ENCODE measurements around the gene SMIM1. TPM values are rescaled to one million over a fixed set of nuclear protein-coding genes. Genes with fewer than 3 reads are reported as not detected.

SMIM1 gene
- total RNA-seq, 3 donors from 2014 or later (not counting 1 experiment from before 2014, with no cell fraction given), result 0.78 to 2.6 (median 1.6) TPM

DNA sequence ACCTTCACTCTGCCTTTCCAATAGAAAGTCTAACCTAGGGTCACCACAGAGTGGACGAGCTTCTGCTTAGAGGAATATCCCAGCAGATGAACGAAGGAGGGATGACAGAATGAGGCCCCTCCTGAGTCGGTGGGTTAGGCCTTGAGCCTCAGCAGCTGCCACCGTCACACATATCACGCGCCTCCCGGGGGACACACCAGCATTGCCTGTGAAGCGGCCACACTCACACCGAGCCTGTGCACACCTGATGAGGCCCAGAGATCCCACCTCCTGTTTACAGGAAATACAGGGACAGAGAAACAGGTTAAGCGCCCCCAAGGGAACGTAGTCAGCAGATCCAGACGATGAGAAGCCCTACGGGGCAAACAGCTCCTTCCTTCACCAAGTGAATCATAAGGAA is 48.9 kb downstream of the SMIM1 start:
- no peak for TF ChIP-seq CTCF (IDR thresholded peaks at IDR 0.05)

DNA sequence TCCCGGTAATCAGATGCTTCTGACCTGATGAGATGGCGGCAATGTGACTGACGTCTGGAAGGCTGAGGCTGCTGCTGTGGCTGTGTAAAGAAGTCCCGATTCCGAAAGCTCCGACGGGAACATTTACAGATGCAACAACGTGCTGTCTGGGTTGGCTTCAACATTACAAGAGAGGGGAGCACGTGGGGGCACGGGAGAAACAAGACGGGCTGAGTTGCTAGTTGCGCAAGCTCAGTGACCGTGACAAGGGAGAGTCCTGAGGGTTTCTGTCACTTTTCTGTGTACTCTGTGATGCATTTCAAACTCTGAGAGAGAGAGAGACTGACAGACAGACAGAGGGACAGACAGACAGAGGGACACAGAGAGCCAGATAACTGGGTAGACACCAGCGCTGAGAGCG is 49.4 kb downstream of the SMIM1 start:
- Histone ChIP-seq H3K4me1 (ENCODE audit: control insufficient read depth, insufficient read depth, low read length) (no peaks in the 10 kb centered on the region), H3K27ac (ENCODE audit: low read length) (no peak overlapping the region), H3K27me3 (ENCODE audit: control insufficient read depth, insufficient read depth, low read length) (no peaks in the 10 kb centered on the region), H3K9me3 (ENCODE audit: control insufficient read depth, insufficient read depth, low read length) (no peaks in the 10 kb centered on the region), H3K36me3 (ENCODE audit: control insufficient read depth, insufficient read depth, low read length) (peaks cover 43% of the 10 kb centered on the region), H3K4me3 (ENCODE audit: low read length) (no peak overlapping the region)
- ATAC-seq, result no peak
- intact Hi-C loops (cut with micrococcal nuclease), result no loop called here
- no peaks in the 10 kb centered on the region for H3K36me3 Mint-ChIP-seq
- H3K9me3 Mint-ChIP-seq, result no peaks in the 10 kb centered on the region
- no peaks in the 10 kb centered on the region for H3K27me3 Mint-ChIP-seq (ENCODE audit: low read depth in 2 of 2)
- H3K27ac Mint-ChIP-seq, result peak overlapping the region in 1 of 2 donors; percentile 47
- 97% methylated on average over 15 of the region's 15 CpGs for WGBS (ENCODE audit: insufficient coverage)
- DNase-seq, result no peak
- TF ChIP-seq CTCF (IDR thresholded peaks at IDR 0.05), result no peak
- H3K4me3 Mint-ChIP-seq, result no peak overlapping the region
- H3K4me1 Mint-ChIP-seq, result no peaks in the 10 kb centered on the region

More for the DNA sequence above, 48.9 kb downstream of the SMIM1 start:
- H3K27me3 ChIP-seq (ENCODE audit: control insufficient read depth, insufficient read depth, low read length), result no peaks in the 10 kb centered on the region
- H3K27me3 Mint-ChIP-seq (ENCODE audit: low read depth in 2 of 2), result no peaks in the 10 kb centered on the region
- no peaks in the 10 kb centered on the region for H3K36me3 Mint-ChIP-seq
- H3K27ac Mint-ChIP-seq, result no peak overlapping the region
- no peak for DNase-seq
- H3K4me3 ChIP-seq (ENCODE audit: low read length), result no peak overlapping the region
- no peak overlapping the region for H3K27ac ChIP-seq (ENCODE audit: low read length)
- H3K36me3 ChIP-seq (ENCODE audit: control insufficient read depth, insufficient read depth, low read length), result peaks cover 42% of the 10 kb centered on the region
- no peaks in the 10 kb centered on the region for H3K4me1 Mint-ChIP-seq
- intact Hi-C loops (cut with micrococcal nuclease), result no loop called here
- no peaks in the 10 kb centered on the region for H3K9me3 Mint-ChIP-seq
- no peak overlapping the region for H3K4me3 Mint-ChIP-seq
- 93% methylated on average over 13 of the region's 13 CpGs for WGBS (ENCODE audit: insufficient coverage)
- no peak for ATAC-seq
- no peaks in the 10 kb centered on the region for H3K9me3 ChIP-seq (ENCODE audit: control insufficient read depth, insufficient read depth, low read length)
- H3K4me1 ChIP-seq (ENCODE audit: control insufficient read depth, insufficient read depth, low read length), result no peaks in the 10 kb centered on the region

GRCh38 chr1:3822421-3822820 is 49.9 kb downstream of the SMIM1 start:
- no peaks in the 10 kb centered on the region for H3K36me3 Mint-ChIP-seq
- no peak overlapping the region for H3K27ac ChIP-seq (ENCODE audit: low read length)
- no peak overlapping the region for H3K4me3 Mint-ChIP-seq
- peak overlapping the region in 1 of 2 donors; percentile 47 for H3K27ac Mint-ChIP-seq
- ATAC-seq, result no peak
- H3K9me3 Mint-ChIP-seq, result no peaks in the 10 kb centered on the region
- H3K27me3 Mint-ChIP-seq (ENCODE audit: low read depth in 2 of 2), result no peaks in the 10 kb centered on the region
- DNase-seq, result no peak
- WGBS (ENCODE audit: insufficient coverage), result 89% methylated on average over 16 of the region's 16 CpGs
- H3K27me3 ChIP-seq (ENCODE audit: control insufficient read depth, insufficient read depth, low read length), result no peaks in the 10 kb centered on the region
- H3K4me1 Mint-ChIP-seq, result no peaks in the 10 kb centered on the region
- intact Hi-C loops (cut with micrococcal nuclease), result no loop called here
- no peak for TF ChIP-seq CTCF (IDR thresholded peaks at IDR 0.05)
- peaks cover 43% of the 10 kb centered on the region for H3K36me3 ChIP-seq (ENCODE audit: control insufficient read depth, insufficient read depth, low read length)
- H3K4me3 ChIP-seq (ENCODE audit: low read length), result no peak overlapping the region
- H3K9me3 ChIP-seq (ENCODE audit: control insufficient read depth, insufficient read depth, low read length), result no peaks in the 10 kb centered on the region
- no peaks in the 10 kb centered on the region for H3K4me1 ChIP-seq (ENCODE audit: control insufficient read depth, insufficient read depth, low read length)

DNA sequence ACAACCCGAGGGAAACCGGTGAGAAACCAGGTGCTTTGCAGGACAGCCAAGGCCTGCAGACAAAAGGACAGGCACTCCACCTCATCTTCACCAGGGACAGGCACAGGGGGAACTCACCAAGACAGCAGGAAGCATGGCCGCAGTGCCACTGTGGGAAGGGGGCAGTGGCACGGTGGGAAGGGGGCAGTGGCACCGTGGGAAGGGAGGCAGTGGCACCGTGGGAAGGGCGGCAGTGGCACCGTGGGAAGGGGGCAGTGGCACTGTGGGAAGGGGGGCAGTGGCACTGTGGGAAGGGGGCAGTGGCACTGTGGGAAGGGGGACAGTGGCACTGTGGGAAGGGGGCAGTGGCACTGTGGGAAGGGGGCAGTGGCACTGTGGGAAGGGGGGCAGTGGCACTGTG is 52.1 kb downstream of the SMIM1 start:
- ATAC-seq (no peak), DNase-seq (no peak)
- no peaks in the 10 kb centered on the region for H3K27me3 Mint-ChIP-seq (ENCODE audit: low read depth in 2 of 2)
- no peaks in the 10 kb centered on the region for H3K9me3 ChIP-seq (ENCODE audit: control insufficient read depth, insufficient read depth, low read length)
- peaks cover 62% of the 10 kb centered on the region for H3K36me3 ChIP-seq (ENCODE audit: control insufficient read depth, insufficient read depth, low read length)
- intact Hi-C loops (cut with micrococcal nuclease), result no loop called here
- H3K27ac ChIP-seq (ENCODE audit: low read length), result no peak overlapping the region
- no peak overlapping the region for H3K27ac Mint-ChIP-seq
- no peaks in the 10 kb centered on the region for H3K4me1 Mint-ChIP-seq
- H3K4me3 ChIP-seq (ENCODE audit: low read length), result no peak overlapping the region
- H3K27me3 ChIP-seq (ENCODE audit: control insufficient read depth, insufficient read depth, low read length), result no peaks in the 10 kb centered on the region
- 94% methylated on average over 8 of the region's 8 CpGs for WGBS (ENCODE audit: insufficient coverage)
- no peak overlapping the region for H3K4me3 Mint-ChIP-seq
- H3K4me1 ChIP-seq (ENCODE audit: control insufficient read depth, insufficient read depth, low read length), result no peaks in the 10 kb centered on the region
- H3K9me3 Mint-ChIP-seq, result no peaks in the 10 kb centered on the region
- H3K36me3 Mint-ChIP-seq, result peaks cover 15% of the 10 kb centered on the region
- no peak for TF ChIP-seq CTCF (IDR thresholded peaks at IDR 0.05)

Data from natural killer cell (primary cell).